Spleen (tissue), 11 donors: ENCODE data around the gene KRT71. TPM values are rescaled to one million over a fixed set of nuclear protein-coding genes. Genes with fewer than 3 reads are reported as not detected.
A peak's percentile ranks its signal among the peaks of the same experiment; 100 is the strongest.
"Not testable (repeated sequence)": the region's sequence is repeated elsewhere in the genome, so short reads cannot be mapped to it uniquely, and the experiment has no call there.

Experiments
- DNase-seq: peaks from one replicate; pipeline ENCODE4 v3.0.0-alpha.2; 2020
- H3K27ac ChIP-seq, 8 donors: fragments of 200-600 bp; sonication (generic) in 7 of 8; 1 replicate in 4 of 8; 2 replicates in 4 of 8; pipeline versions ENCODE4 v1.5.0 to v1.8.0; 2016 to 2021; ENCODE audit warnings: inconsistent platforms in 4 of 8, mild to moderate bottlenecking in 4 of 8, moderate library complexity in 1 of 8
- H3K27me3 ChIP-seq, 7 donors: fragments of 200-600 bp; sonication (generic) in 6 of 7; replicated peaks in 1 of 7; 1 replicate in 4 of 7; 2 replicates in 3 of 7; pipeline versions ENCODE4 v1.5.0 to v1.8.0; 2016 to 2021; ENCODE audit warnings: inconsistent platforms in 3 of 7, mild to moderate bottlenecking in 1 of 7
- H3K36me3 ChIP-seq, 6 donors: fragments of 200-600 bp; sonication (generic) in 5 of 6; 1 replicate in 4 of 6; 2 replicates in 2 of 6; pipeline versions ENCODE4 v1.5.0 to v1.8.0; 2016 to 2021; ENCODE audit warnings: inconsistent platforms in 2 of 6
- H3K4me1 ChIP-seq, 6 donors: fragments of 200-600 bp; sonication (generic) in 5 of 6; 1 replicate in 3 of 6; 2 replicates in 3 of 6; pipeline versions ENCODE4 v1.5.0 to v1.8.0; 2016 to 2021; ENCODE audit warnings: inconsistent platforms in 3 of 6
- H3K4me3 ChIP-seq, 8 donors: fragments of 200-600 bp; sonication (generic) in 7 of 8; 1 replicate in 4 of 8; 2 replicates in 4 of 8; pipeline versions ENCODE4 v1.5.0 to v1.8.0; 2016 to 2021; ENCODE audit warnings: inconsistent platforms in 4 of 8, mild to moderate bottlenecking in 4 of 8, moderate library complexity in 2 of 8
- H3K9me3 ChIP-seq, 8 donors: fragments of 200-600 bp; sonication (generic) in 7 of 8; 1 replicate in 4 of 8; 2 replicates in 4 of 8; pipeline versions ENCODE4 v1.5.0 to v1.8.0; 2016 to 2021; ENCODE audit warnings: inconsistent platforms in 4 of 8
- POLR2A ChIP-seq, 3 donors: fragments of 450-650 bp; IDR thresholded peaks; one replicate each; pipeline ENCODE4 v1.5.1; 2017; ENCODE audit warnings: antibody characterized with exemption in 3 of 3, mild to moderate bottlenecking in 1 of 3
- POLR2AphosphoS5 ChIP-seq, 3 donors: sonication (generic); formaldehyde crosslinking; IDR thresholded peaks; one replicate each; pipeline ENCODE4 v1.5.1; 2017; ENCODE audit warnings: antibody characterized with exemption in 3 of 3
- WGBS, 5 donors: extraction: QIAGEN DNeasy Blood & Tissue Kit in 3 of 5; methylation state at CpG; one replicate each; pipeline versions ENCODE4 v1.1.5 to v1.1.7; 2013 to 2018; 5-methylcytosine and 5-hydroxymethylcytosine counted together
- intact Hi-C: fragments of 100-400 bp; cut with DNase I; formaldehyde crosslinking; loops from one replicate; pipeline ENCODE4 v1.15.0; 2023; ENCODE audit warnings: low total_unique reads
- polyA plus RNA-seq, 3 donors: library from polyadenylated mRNA; stranded (reverse); fragments of 200-250 nt; gene quantifications; one replicate each; pipeline ENCODE4 v1.2.1, GENCODE V29; 2013
- total RNA-seq, 7 donors: library from RNA; depleted of rRNA in 3 of 7; stranded (reverse); fragments of >200 nt in 3 of 7; fragmentation: NEBNext Ultra II Directional in 4 of 7; extraction: Animal tissue kit (Norgen Biotek cat#: 25700) in 4 of 7; gene quantifications; one replicate each; pipeline versions ENCODE4 v1.1.0 to v1.2.1, GENCODE V29; 2016 to 2021
- TF ChIP-seq, protein P1 (sequence below), 11 experiments: fragments of 200-600 bp in 7 of 11; fragments of 450-650 bp in 4 of 11; sonication (generic) in 4 of 11; IDR thresholded peaks in 8 of 11; conservative IDR thresholded peaks in 3 of 11; 1 replicate in 7 of 11; 2 replicates in 4 of 11; pipeline versions ENCODE4 v1.4.0 to v1.8.0; 2016 to 2021; ENCODE audit warnings: antibody characterized with exemption in 11 of 11, inconsistent platforms in 4 of 11, mild to moderate bottlenecking in 1 of 11
- donor health status: healthy with polysubstance abuse.
- donor health status: DM: no; HTN: no; CAD: no; lungs with moderate emphysema.
- donor health status: DM: no; HTN: no; CAD: no.
- donor health status: Bipolar disorder and iron deficiency.
- donor health status: healthy.
- donor health status: DM: no; HTN: no; CAD: no.
- donor health status: DM: yes; HTN: yes; CAD: no.

The KRT71 gene
- total and polyA plus RNA-seq, 10 donors = not detected

DNA sequence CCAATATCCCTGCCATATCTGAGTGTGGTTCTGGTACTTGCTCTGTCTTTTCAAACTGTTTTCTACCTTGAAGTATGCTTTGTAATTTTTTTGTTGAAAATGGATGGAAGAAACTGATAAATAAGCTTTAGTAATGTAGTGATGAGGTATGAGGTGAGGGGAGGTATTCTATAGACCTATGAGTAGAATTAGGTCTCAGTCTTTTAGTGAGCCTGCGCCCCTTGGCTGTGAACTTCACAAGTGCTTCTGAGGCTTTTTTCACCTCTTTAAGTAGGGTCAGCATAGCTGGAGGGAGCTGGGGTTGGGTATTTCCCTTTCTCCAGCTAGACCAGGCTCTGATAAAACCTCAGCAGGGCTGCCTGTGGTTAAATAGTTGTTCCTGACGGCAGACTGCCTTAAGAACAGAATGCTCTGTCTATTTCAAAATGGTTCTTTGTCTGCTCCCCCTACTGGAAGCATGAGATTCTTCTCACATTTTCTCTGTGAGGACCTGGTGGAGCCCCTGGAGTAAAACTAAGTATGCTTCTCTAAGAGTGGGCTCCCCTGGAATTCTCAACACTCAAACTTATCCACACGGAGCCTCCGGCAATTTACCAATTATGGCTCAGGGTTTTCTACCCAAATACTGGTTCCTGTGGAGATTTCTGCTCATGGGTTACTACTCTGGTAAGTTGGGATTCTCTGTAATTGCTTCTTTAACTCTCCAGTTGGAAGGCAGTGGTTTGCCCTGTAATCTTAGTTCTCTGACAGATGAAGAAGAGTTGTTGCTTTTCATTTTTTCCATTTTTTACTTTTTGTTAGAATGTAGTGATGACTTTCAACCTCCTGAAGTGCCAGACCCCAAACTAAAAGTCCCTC is 45.9 kb downstream of the KRT71 start:
- Histone ChIP-seq H3K4me1 (no peaks in the 10 kb centered on the region), H3K27ac (no peak overlapping the region), H3K36me3 (no peaks in the 10 kb centered on the region), H3K9me3 (peaks cover 0 to 23% (median 12%) of the 10 kb centered on the region in 8 donors), H3K4me3 (no peak overlapping the region), H3K27me3 (peaks cover 0 to 31% (median 0%) of the 10 kb centered on the region in 7 donors)
- 28 to 40% (median 36%) methylated on average over 4 of the region's 4 CpGs for WGBS, 5 donors
- intact Hi-C loops = no loop called here
- no peak for DNase-seq
- no peak for TF ChIP-seq POLR2A (IDR thresholded peaks at IDR 0.05)
- TF ChIP-seq, protein P1, sequence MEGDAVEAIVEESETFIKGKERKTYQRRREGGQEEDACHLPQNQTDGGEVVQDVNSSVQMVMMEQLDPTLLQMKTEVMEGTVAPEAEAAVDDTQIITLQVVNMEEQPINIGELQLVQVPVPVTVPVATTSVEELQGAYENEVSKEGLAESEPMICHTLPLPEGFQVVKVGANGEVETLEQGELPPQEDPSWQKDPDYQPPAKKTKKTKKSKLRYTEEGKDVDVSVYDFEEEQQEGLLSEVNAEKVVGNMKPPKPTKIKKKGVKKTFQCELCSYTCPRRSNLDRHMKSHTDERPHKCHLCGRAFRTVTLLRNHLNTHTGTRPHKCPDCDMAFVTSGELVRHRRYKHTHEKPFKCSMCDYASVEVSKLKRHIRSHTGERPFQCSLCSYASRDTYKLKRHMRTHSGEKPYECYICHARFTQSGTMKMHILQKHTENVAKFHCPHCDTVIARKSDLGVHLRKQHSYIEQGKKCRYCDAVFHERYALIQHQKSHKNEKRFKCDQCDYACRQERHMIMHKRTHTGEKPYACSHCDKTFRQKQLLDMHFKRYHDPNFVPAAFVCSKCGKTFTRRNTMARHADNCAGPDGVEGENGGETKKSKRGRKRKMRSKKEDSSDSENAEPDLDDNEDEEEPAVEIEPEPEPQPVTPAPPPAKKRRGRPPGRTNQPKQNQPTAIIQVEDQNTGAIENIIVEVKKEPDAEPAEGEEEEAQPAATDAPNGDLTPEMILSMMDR (IDR thresholded peaks at IDR 0.05 in 8 of 11, conservative IDR thresholded peaks at IDR 0.05 in 3 of 11) = peak in 7 of 11 experiments; percentile 12 to 53 (median 31)

DNA sequence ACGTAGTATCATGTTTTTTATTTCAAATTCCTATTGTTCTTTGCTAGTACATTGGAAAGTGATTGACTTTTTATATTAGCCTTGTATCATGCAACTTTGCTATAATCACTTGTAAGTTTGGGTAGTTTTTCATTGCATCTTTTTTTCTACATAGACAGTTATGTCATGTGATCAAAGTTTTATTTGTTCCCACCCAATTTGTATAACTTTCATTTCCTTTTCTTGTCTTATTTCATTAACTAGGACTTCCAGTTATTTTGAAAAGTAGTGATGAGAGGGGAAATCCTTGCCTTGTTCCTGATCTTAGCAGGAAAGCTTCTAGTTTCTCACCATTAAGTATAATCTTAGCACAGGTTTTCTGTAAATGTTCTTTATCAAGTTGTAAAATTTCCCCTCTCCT is 50.1 kb downstream of the KRT71 start:
- TF ChIP-seq POLR2A (IDR thresholded peaks at IDR 0.05) = no peak
- TF ChIP-seq, protein P1 (IDR thresholded peaks at IDR 0.05 in 8 of 11, conservative IDR thresholded peaks at IDR 0.05 in 3 of 11) = no peak
- no peak for TF ChIP-seq POLR2AphosphoS5 (IDR thresholded peaks at IDR 0.05)
- Histone ChIP-seq H3K9me3 (peaks cover 0 to 9% (median 0%) of the 10 kb centered on the region in 8 donors), H3K36me3 (no peaks in the 10 kb centered on the region), H3K4me3 (no peak overlapping the region), H3K27ac (no peak overlapping the region), H3K4me1 (no peaks in the 10 kb centered on the region), H3K27me3 (peaks cover 0 to 31% (median 0%) of the 10 kb centered on the region in 7 donors)
- 77 to 88% (median 82%) methylated on average over 1 of the region's 1 CpG for WGBS, 5 donors
- no peak for DNase-seq
- intact Hi-C loops = no loop called here

GRCh38 chr12:52501490-52501889 is 51.5 kb downstream of the KRT71 start:
- WGBS, 5 donors = 85 to 93% (median 90%) methylated on average over 7 of the region's 7 CpGs
- no peaks in the 10 kb centered on the region for H3K36me3 ChIP-seq
- no peak overlapping the region for H3K27ac ChIP-seq
- H3K9me3 ChIP-seq = peaks cover 0 to 9% (median 0%) of the 10 kb centered on the region in 8 donors
- TF ChIP-seq POLR2AphosphoS5 (IDR thresholded peaks at IDR 0.05) (no peak), POLR2A (IDR thresholded peaks at IDR 0.05) (no peak)
- TF ChIP-seq, protein P1 (IDR thresholded peaks at IDR 0.05 in 8 of 11, conservative IDR thresholded peaks at IDR 0.05 in 3 of 11) = no peak
- H3K4me3 ChIP-seq = no peak overlapping the region
- H3K4me1 ChIP-seq = no peaks in the 10 kb centered on the region
- no peak for DNase-seq
- intact Hi-C loops = no loop called here
- peaks cover 0 to 26% (median 0%) of the 10 kb centered on the region in 7 donors for H3K27me3 ChIP-seq

- peaks cover 0 to 22% (median 0%) of the 10 kb centered on the region in 7 donors for H3K27me3 ChIP-seq
- H3K27ac ChIP-seq, H3K36me3 ChIP-seq, H3K9me3 ChIP-seq, H3K4me1 ChIP-seq, intact Hi-C loops, DNase-seq, H3K4me3 ChIP-seq: not testable (repeated sequence)
- WGBS, 5 donors = 78 to 91% (median 88%) methylated on average over 6 of the region's 6 CpGs
Observed at GRCh38 chr12:52500574-52500973, 52.4 kb downstream of the KRT71 start.
